BLaER1 (cell line): Measurements from ENCODE around the gene RIPPLY3.

Experiments used
- H3K27ac ChIP-seq: shearing (Covaris generic); formaldehyde crosslinking; 2 replicates; pipeline ENCODE4 v1.8.1; 2022
- H3K27me3 ChIP-seq: shearing (Covaris generic); formaldehyde crosslinking; 2 replicates; pipeline ENCODE4 v1.8.1; 2022
- H3K36me3 ChIP-seq: shearing (Covaris generic); formaldehyde crosslinking; 2 replicates; pipeline ENCODE4 v1.8.1; 2022
- H3K4me1 ChIP-seq: shearing (Covaris generic); formaldehyde crosslinking; 2 replicates; pipeline ENCODE4 v1.8.1; 2022
- H3K4me2 ChIP-seq: shearing (Covaris generic); formaldehyde crosslinking; 2 replicates; pipeline ENCODE4 v1.8.1; 2022
- H3K4me3 ChIP-seq: shearing (Covaris generic); formaldehyde crosslinking; 2 replicates; pipeline ENCODE4 v1.8.1; 2022
- H3K9ac ChIP-seq: shearing (Covaris generic); formaldehyde crosslinking; 2 replicates; pipeline ENCODE4 v1.8.1; 2022
- H3K9me3 ChIP-seq: shearing (Covaris generic); formaldehyde crosslinking; 2 replicates; pipeline ENCODE4 v1.8.1; 2022
- H4K20me1 ChIP-seq: shearing (Covaris generic); formaldehyde crosslinking; 2 replicates; pipeline ENCODE4 v1.8.1; 2022
- Cebpa-rat ChIP-seq: shearing (Covaris generic); IDR thresholded peaks from 2 replicates; pipeline ENCODE4 v1.8.1; 2022

The RIPPLY3 gene

GRCh38 chr21:37058261-37058660, 51.8 kb downstream of the RIPPLY3 start:
- Histone ChIP-seq H3K27me3 (no peaks in the 10 kb centered on the region), H4K20me1 (no peaks in the 10 kb centered on the region), H3K9ac (no peak overlapping the region), H3K36me3 (no peaks in the 10 kb centered on the region), H3K4me3 (no peak overlapping the region), H3K27ac (no peak overlapping the region), H3K9me3 (peaks cover 17% of the 10 kb centered on the region), H3K4me1 (peaks cover 55% of the 10 kb centered on the region), H3K4me2 (peak overlapping the region; percentile 27; the same call in 1 of the 2 replicates)
- no peak for TF ChIP-seq Cebpa-rat

GRCh38 chr21:37059181-37059580, 52.7 kb downstream of the RIPPLY3 start:
- Histone ChIP-seq H3K4me3 (no peak overlapping the region), H3K36me3 (no peaks in the 10 kb centered on the region), H3K4me1 (peaks cover 64% of the 10 kb centered on the region), H3K9ac (no peak overlapping the region), H3K4me2 (peak overlapping the region; percentile 11; the same call in 1 of the 2 replicates), H3K27me3 (no peaks in the 10 kb centered on the region), H3K9me3 (peaks cover 17% of the 10 kb centered on the region), H4K20me1 (no peaks in the 10 kb centered on the region), H3K27ac (no peak overlapping the region)
- TF ChIP-seq Cebpa-rat: no peak

GRCh38 chr21:37060296-37060695, 53.8 kb downstream of the RIPPLY3 start:
- H3K27ac ChIP-seq: 0 out of 2 replicates have a peak overlapping the region, but pooled peaks have one; percentile 5

DNA sequence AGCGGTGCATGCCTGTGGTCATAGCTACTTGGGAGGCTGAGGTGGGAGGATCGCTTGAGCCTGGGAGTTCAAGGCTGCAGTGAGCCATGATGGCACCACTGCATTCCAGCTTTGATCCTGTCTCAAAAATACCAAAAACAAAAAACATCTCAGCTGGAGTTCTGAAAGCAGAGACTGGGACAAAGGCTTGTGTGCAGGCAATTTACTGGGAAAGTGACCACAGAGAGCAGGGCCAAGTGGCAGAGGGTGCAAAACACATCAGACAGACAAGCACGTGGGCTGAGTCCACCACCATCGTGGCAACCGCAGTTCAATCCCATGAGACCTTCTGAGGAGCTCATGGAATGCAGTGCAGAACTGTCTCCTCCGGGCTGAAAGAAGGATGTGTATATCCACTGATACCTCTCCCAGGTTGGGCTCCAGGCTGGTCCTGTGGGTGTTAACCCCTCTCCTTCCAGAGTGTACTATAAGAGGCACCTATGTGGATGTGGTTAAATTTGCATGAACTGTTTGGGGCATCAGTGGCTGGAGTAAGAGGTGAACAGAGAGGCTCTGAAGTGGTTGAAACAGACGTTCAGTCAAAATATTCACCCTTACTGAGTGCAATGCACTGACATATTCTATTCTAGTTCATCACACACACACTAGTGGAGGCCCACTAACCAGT, 55.6 kb downstream of the RIPPLY3 start:
- Histone ChIP-seq H3K27ac (no peak overlapping the region), H3K9ac (no peak overlapping the region), H3K4me3 (no peak overlapping the region), H3K4me1 (peaks cover 71% of the 10 kb centered on the region), H3K9me3 (peaks cover 7% of the 10 kb centered on the region), H4K20me1 (no peaks in the 10 kb centered on the region), H3K4me2 (peak overlapping the region; percentile 41), H3K27me3 (no peaks in the 10 kb centered on the region), H3K36me3 (peaks cover 13% of the 10 kb centered on the region)
- TF ChIP-seq Cebpa-rat: no peak

More at GRCh38 chr21:37060296-37060695, 53.8 kb downstream of the RIPPLY3 start:
- no peaks in the 10 kb centered on the region for H3K36me3 ChIP-seq
- TF ChIP-seq Cebpa-rat: no peak
- H3K9me3 ChIP-seq: peaks cover 17% of the 10 kb centered on the region
- no peaks in the 10 kb centered on the region for H4K20me1 ChIP-seq
- H3K27me3 ChIP-seq: no peaks in the 10 kb centered on the region
- no peak overlapping the region for H3K9ac ChIP-seq
- H3K4me3 ChIP-seq: no peak overlapping the region
- peaks cover 71% of the 10 kb centered on the region for H3K4me1 ChIP-seq
- peak overlapping the region; percentile 45 for H3K4me2 ChIP-seq

- no peaks in the 10 kb centered on the region for H3K27me3 ChIP-seq
- H3K9ac ChIP-seq: no peak overlapping the region
- no peak overlapping the region for H3K27ac ChIP-seq
- H3K36me3 ChIP-seq: peaks cover 15% of the 10 kb centered on the region
- H3K4me3 ChIP-seq: no peak overlapping the region
- peak overlapping the region; percentile 41 for H3K4me2 ChIP-seq
- H3K4me1 ChIP-seq: peaks cover 70% of the 10 kb centered on the region
- no peaks in the 10 kb centered on the region for H4K20me1 ChIP-seq
- TF ChIP-seq Cebpa-rat: no peak
- H3K9me3 ChIP-seq: peaks cover 2% of the 10 kb centered on the region
These were observed 56.1 kb downstream of the RIPPLY3 start for GRCh38 chr21:37062593-37062935.

DNA sequence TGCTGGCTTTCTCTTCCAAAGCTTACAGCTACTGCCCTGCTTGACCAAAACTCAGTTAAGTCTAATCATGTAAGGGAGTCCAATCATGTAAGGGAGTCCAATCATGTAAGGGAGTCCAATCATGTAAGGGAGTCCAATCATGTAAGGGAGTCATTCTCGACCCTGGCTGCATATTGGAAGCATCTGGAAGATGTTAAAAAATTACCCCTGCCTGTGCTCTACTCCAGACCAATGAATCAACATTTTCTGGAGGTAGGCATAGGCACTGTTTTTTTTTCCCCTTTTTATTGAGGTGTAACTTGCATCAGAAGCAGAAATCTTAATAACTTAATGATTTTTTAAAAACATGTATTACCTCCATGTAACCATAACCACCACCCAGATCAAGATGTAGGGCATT, 56.9 kb downstream of the RIPPLY3 start:
- Histone ChIP-seq H3K27ac (no peak overlapping the region), H3K9me3 (no peaks in the 10 kb centered on the region), H3K4me1 (peaks cover 61% of the 10 kb centered on the region), H3K27me3 (no peaks in the 10 kb centered on the region), H3K4me3 (no peak overlapping the region), H4K20me1 (no peaks in the 10 kb centered on the region), H3K9ac (no peak overlapping the region), H3K4me2 (peak overlapping the region; percentile 58), H3K36me3 (peaks cover 16% of the 10 kb centered on the region)
- no peak for TF ChIP-seq Cebpa-rat

GRCh38 chr21:37064841-37065240, 58.3 kb downstream of the RIPPLY3 start:
- H3K36me3 ChIP-seq: peaks cover 21% of the 10 kb centered on the region
- no peaks in the 10 kb centered on the region for H3K9me3 ChIP-seq
- peak overlapping the region; percentile 58 for H3K4me2 ChIP-seq
- no peaks in the 10 kb centered on the region for H3K27me3 ChIP-seq
- no peak overlapping the region for H3K9ac ChIP-seq
- no peaks in the 10 kb centered on the region for H4K20me1 ChIP-seq
- no peak overlapping the region for H3K4me3 ChIP-seq
- TF ChIP-seq Cebpa-rat: no peak
- H3K4me1 ChIP-seq: peaks cover 47% of the 10 kb centered on the region
- H3K27ac ChIP-seq: no peak overlapping the region

DNA sequence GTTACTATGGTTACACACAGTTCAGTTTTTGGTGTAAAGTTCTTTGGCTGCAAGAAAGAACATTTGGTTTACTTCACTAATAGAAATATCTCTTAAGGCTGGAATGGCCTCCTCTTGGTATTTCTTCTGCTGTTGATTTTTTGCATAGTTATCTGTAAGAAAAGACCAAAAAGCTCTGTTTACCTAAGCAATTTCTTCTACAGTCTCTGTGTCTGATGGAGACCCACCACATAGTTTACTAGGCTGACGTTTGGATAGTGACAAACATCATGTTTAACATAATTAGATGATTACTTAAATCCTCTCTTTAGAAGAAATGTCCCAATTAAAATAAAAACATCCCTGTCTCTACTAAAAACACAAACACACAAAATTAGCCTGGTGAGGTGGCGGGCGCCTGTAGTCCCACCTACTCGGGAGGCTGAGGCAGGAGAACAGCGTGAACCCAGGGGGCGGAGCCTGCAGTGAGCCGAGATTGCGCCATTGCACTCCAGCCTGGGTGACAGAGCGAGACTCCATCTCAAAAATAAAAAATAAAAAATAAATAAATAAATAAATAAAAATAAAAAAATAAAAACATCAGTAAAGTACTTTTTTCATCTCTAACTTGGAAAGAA, 59.2 kb downstream of the RIPPLY3 start:
- Histone ChIP-seq H3K36me3 (peaks cover 21% of the 10 kb centered on the region), H3K27ac (no peak overlapping the region), H3K9me3 (no peaks in the 10 kb centered on the region), H3K4me1 (peaks cover 43% of the 10 kb centered on the region), H3K9ac (no peak overlapping the region), H3K27me3 (no peaks in the 10 kb centered on the region), H4K20me1 (no peaks in the 10 kb centered on the region), H3K4me3 (no peak overlapping the region), H3K4me2 (no peak overlapping the region)
- no peak for TF ChIP-seq Cebpa-rat
